GM12878 (cell line): ENCODE data around the gene GEMIN5. TPM values are rescaled to one million over a fixed set of nuclear protein-coding genes. Genes with fewer than 3 reads are reported as not detected.

ENCODE experiments used
- BMI1 ChIP-seq: fragments of 450-650 bp; IDR thresholded peaks from 2 replicates; pipeline ENCODE4 v1.6.1; 2016; ENCODE audit warnings: mild to moderate bottlenecking, moderate library complexity, borderline replicate concordance
- CBFB ChIP-seq: IDR thresholded peaks from 2 replicates; pipeline ENCODE4 v1.6.1; 2016; ENCODE audit warnings: antibody characterized with exemption, low read depth
- CHD2 ChIP-seq: IDR thresholded peaks from 2 replicates; pipeline ENCODE4 v1.6.1; 2011; ENCODE audit warnings: low read depth, low read length, improper control_type of control experiment, borderline replicate concordance
- EGR1 ChIP-seq, 2 experiments: IDR thresholded peaks; 1 replicate in 1 of 2; 2 replicates in 1 of 2; pipeline ENCODE4 v1.6.1; 2011 to 2012; ENCODE audit warnings: low read depth in 2 of 2, low read length in 2 of 2, borderline replicate concordance in 1 of 2, mild to moderate bottlenecking in 1 of 2, moderate library complexity in 1 of 2
- ESRRA ChIP-seq: IDR thresholded peaks from 2 replicates; pipeline ENCODE4 v1.6.1; 2012; ENCODE audit warnings: mild to moderate bottlenecking, low read length, improper control_type of control experiment
- EZH2 ChIP-seq: IDR thresholded peaks from 2 replicates; pipeline ENCODE4 v1.6.1; 2012; ENCODE audit warnings: low read depth, mild to moderate bottlenecking, control low read depth, inconsistent platforms, low read length, borderline replicate concordance; ENCODE audit not compliant: control insufficient read depth
- HDAC2 ChIP-seq: fragments of 200-600 bp; sonication (generic); IDR thresholded peaks from 2 replicates; pipeline ENCODE4 v1.6.1; 2017
- HDGF ChIP-seq: fragments of 450-650 bp; IDR thresholded peaks from 2 replicates; pipeline ENCODE4 v1.6.1; 2016; ENCODE audit warnings: antibody characterized with exemption
- KAT2A ChIP-seq: conservative IDR thresholded peaks from 2 replicates; pipeline ENCODE4 v1.6.1; 2011; ENCODE audit warnings: low read depth, low read length; ENCODE audit not compliant: control insufficient read depth
- MTA3 ChIP-seq: IDR thresholded peaks from 2 replicates; pipeline ENCODE4 v1.6.1; 2012; ENCODE audit warnings: low read length, inconsistent platforms, borderline replicate concordance
- RCOR1 ChIP-seq: conservative IDR thresholded peaks from 2 replicates; pipeline ENCODE4 v1.6.1; 2012; ENCODE audit warnings: low read depth, low read length, improper control_type of control experiment
- RUNX3 ChIP-seq: IDR thresholded peaks from 2 replicates; pipeline ENCODE4 v1.6.1; 2012; ENCODE audit warnings: low read length, inconsistent platforms
- SMARCA5 ChIP-seq: fragments of 450-650 bp; IDR thresholded peaks from 2 replicates; pipeline ENCODE4 v1.6.1; 2017; ENCODE audit warnings: mild to moderate bottlenecking
- TCF3 ChIP-seq: IDR thresholded peaks from 2 replicates; pipeline ENCODE4 v1.6.1; 2012; ENCODE audit warnings: low read depth, mild to moderate bottlenecking, low read length, borderline replicate concordance; ENCODE audit not compliant: insufficient read depth
- ZNF24 ChIP-seq: fragments of 450-650 bp; IDR thresholded peaks from 2 replicates; pipeline ENCODE4 v1.6.1; 2017; ENCODE audit warnings: antibody characterized with exemption, mild to moderate bottlenecking
- ZNF384 ChIP-seq: IDR thresholded peaks from 2 replicates; pipeline ENCODE4 v1.6.1; 2012; ENCODE audit warnings: low read depth, mild to moderate bottlenecking, low read length, improper control_type of control experiment, borderline replicate concordance
- ZNF592 ChIP-seq: fragments of 450-650 bp; IDR thresholded peaks from 2 replicates; pipeline ENCODE4 v1.6.1; 2017; ENCODE audit warnings: mild to moderate bottlenecking, moderate library complexity
- ZNF687 ChIP-seq: fragments of 450-650 bp; IDR thresholded peaks from 2 replicates; pipeline ENCODE4 v1.6.1; 2017; ENCODE audit warnings: mild to moderate bottlenecking, moderate library complexity
- polyA plus RNA-seq, 11 experiments: library from polyadenylated mRNA; depleted of rRNA in 4 of 11; unstranded in 6 of 11; stranded (reverse) in 5 of 11; fragments of >200 nt; fragmentation: Nextera tagmentation in 4 of 11; fragmentation: Illumina TruSeq in 1 of 11; extraction: Ambion mirVana in 4 of 11; extraction: Trizol in 1 of 11; gene quantifications; 1 replicate in 1 of 11; 2 replicates in 10 of 11; pipeline versions ENCODE4 v1.2.1 to v1.2.3, GENCODE V29; 2011 to 2016; ENCODE audit warnings: inconsistent platforms in 2 of 11, missing spikeins in 2 of 11, low read depth in 1 of 11
- total RNA-seq, 4 experiments: library from RNA; depleted of rRNA in 3 of 4; stranded (reverse); fragments of >200 nt in 3 of 4; fragmentation: Illumina TruSeq in 1 of 4; extraction: Trizol in 1 of 4; gene quantifications; 2 replicates each; pipeline versions ENCODE4 v1.2.1 to v1.2.3, GENCODE V29; 2013 to 2021
- TF ChIP-seq, protein P1 (sequence below): fragments of 450-650 bp; IDR thresholded peaks from 2 replicates; pipeline ENCODE4 v1.6.1; 2014; ENCODE audit warnings: mild to moderate bottlenecking

Gene GEMIN5
- total and polyA plus RNA-seq, 10 of the 15 experiments (the other 5 are each of a cell fraction or from before 2014, with no cell fraction given) = 6.3 to 29.8 (median 23.3) TPM

- peak; percentile 58 for TF ChIP-seq ZNF687
- TF ChIP-seq HDGF = peak; percentile 64; the same call in 1 of the 2 replicates
- TF ChIP-seq CBFB = no peak
- TF ChIP-seq EGR1 (IDR thresholded peaks at IDR 0.05; ENCODE audit: borderline replicate concordance in 1 of 2, low read depth in 2 of 2, low read length in 2 of 2) = 0 out of 3 replicates have a peak, but pooled peaks of 1 of the 2 experiments have one; percentile 14
- TF ChIP-seq KAT2A = no peak
- TF ChIP-seq SMARCA5 = peak; percentile 88
- TF ChIP-seq ESRRA = no peak; the same call in 1 of the 2 replicates
- no peak for TF ChIP-seq EZH2
- TF ChIP-seq CHD2 = 0 out of 2 replicates have a peak, but pooled peaks have one; percentile 51
- peak; percentile 37; the same call in 1 of the 2 replicates for TF ChIP-seq TCF3
- TF ChIP-seq, protein P1, sequence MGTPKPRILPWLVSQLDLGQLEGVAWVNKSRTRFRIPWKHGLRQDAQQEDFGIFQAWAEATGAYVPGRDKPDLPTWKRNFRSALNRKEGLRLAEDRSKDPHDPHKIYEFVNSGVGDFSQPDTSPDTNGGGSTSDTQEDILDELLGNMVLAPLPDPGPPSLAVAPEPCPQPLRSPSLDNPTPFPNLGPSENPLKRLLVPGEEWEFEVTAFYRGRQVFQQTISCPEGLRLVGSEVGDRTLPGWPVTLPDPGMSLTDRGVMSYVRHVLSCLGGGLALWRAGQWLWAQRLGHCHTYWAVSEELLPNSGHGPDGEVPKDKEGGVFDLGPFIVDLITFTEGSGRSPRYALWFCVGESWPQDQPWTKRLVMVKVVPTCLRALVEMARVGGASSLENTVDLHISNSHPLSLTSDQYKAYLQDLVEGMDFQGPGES = no peak
- TF ChIP-seq ZNF592 = no peak
- no peak for TF ChIP-seq ZNF384
- TF ChIP-seq BMI1 = no peak
- TF ChIP-seq RCOR1 = no peak
- peak; percentile 34; the same call in 1 of the 2 replicates for TF ChIP-seq RUNX3
- no peak for TF ChIP-seq MTA3
- TF ChIP-seq ZNF24 = 0 out of 2 replicates have a peak, but pooled peaks have one; percentile 3
- TF ChIP-seq HDAC2 = no peak
Measured at GRCh38 chr5:154937718-154938466, at the start of gene GEMIN5 (continued).
